Measurements from ENCODE around the gene ITPA. TPM values are rescaled to one million over a fixed set of nuclear protein-coding genes. Genes with fewer than 3 reads are reported as not detected.

ITPA gene
- total RNA-seq, 2 donors from 2014 or later: 35.2 to 67.6 TPM

DNA sequence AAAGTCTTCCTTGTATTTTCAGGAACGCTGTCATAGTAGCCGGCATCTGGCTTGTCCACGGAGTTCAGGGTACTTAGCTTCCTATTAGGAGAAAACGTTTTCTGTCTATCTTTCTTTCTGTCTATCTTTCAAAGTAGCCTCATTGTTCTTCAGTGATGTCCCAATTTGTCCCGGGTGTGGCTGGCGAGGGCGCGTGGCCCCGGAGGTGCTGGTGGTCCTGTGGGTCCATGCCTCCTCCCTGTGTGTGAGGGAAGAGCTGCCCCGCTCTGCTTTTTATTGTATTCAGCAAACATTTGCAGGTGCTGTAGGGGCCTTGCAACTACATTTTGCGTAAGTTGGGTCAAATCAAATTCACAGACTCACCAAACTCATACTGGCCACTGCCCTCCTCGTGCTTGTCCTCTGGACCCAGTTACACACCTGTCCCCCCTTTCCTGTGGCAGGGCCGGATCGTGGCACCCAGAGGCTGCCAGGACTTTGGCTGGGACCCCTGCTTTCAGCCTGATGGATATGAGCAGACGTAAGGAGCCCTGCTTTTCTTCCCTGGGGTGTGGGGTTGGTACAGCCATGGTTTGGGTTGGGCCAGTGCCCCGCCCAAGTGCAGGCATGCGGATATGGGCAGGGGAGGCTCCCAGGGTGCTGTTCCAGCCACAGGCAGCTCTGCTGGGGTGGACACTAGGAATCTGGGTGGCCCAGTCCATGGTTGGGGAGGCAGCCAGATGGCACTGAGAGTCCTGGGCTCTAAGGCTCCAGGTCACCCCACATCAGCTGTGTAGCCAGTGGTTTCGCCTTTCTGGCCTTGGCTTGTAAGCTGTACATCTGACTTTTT, 12.3 kb downstream of the ITPA start:
- Histone ChIP-seq H3K4me1 (peaks cover 5% of the 10 kb centered on the region), H3K27ac (no peak overlapping the region), H3K4me3 (no peak overlapping the region), H3K36me3 (no peaks in the 10 kb centered on the region), H3K9ac (ENCODE audit: low read depth in 2 of 2, low read length in 2 of 2) (no peak overlapping the region), H3K9me3 (no peaks in the 10 kb centered on the region), H3K27me3 (no peaks in the 10 kb centered on the region)
- DNase-seq: peak; percentile 52
- TF ChIP-seq CTCF (IDR thresholded peaks at IDR 0.05): no peak
- intact Hi-C loops (cut with DNase I): no loop called here

GRCh38 chr20:3222635-3223600, 13.6 kb downstream of the ITPA start:
- H3K36me3 ChIP-seq: no peaks in the 10 kb centered on the region
- no peaks in the 10 kb centered on the region for H3K27me3 ChIP-seq
- H3K9ac ChIP-seq (ENCODE audit: low read depth in 2 of 2, low read length in 2 of 2): no peak overlapping the region
- no peak for DNase-seq
- intact Hi-C loops (cut with DNase I): no loop called here
- H3K4me1 ChIP-seq: peaks cover 5% of the 10 kb centered on the region
- no peaks in the 10 kb centered on the region for H3K9me3 ChIP-seq
- H3K4me3 ChIP-seq: no peak overlapping the region
- TF ChIP-seq CTCF (IDR thresholded peaks at IDR 0.05): no peak
- H3K27ac ChIP-seq: no peak overlapping the region

DNA sequence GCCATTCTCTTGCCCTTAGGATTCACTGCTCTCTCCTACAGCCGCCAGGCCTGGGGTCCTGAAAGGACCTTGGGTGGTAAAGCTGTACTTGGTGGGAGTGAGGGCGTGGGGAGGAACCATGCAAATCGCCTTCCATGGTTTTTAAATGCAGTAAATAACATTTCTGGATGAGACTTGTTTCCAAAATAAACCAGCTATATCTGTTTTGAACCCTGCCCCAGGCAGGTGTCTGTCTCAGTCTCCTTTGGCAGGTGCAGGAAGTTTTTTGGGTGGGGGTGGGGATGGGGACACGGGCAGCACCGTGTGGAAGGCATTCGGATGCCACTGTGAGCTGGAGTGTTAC, 14.3 kb downstream of the ITPA start:
- H3K27me3 ChIP-seq: no peaks in the 10 kb centered on the region
- H3K27ac ChIP-seq: no peak overlapping the region
- no peaks in the 10 kb centered on the region for H3K36me3 ChIP-seq
- H3K4me1 ChIP-seq: peaks cover 2% of the 10 kb centered on the region
- no peak for TF ChIP-seq CTCF (IDR thresholded peaks at IDR 0.05)
- no peak for DNase-seq
- H3K9ac ChIP-seq (ENCODE audit: low read depth in 2 of 2, low read length in 2 of 2): no peak overlapping the region
- intact Hi-C loops (cut with DNase I): no loop called here
- H3K9me3 ChIP-seq: no peaks in the 10 kb centered on the region
- H3K4me3 ChIP-seq: no peak overlapping the region

DNA sequence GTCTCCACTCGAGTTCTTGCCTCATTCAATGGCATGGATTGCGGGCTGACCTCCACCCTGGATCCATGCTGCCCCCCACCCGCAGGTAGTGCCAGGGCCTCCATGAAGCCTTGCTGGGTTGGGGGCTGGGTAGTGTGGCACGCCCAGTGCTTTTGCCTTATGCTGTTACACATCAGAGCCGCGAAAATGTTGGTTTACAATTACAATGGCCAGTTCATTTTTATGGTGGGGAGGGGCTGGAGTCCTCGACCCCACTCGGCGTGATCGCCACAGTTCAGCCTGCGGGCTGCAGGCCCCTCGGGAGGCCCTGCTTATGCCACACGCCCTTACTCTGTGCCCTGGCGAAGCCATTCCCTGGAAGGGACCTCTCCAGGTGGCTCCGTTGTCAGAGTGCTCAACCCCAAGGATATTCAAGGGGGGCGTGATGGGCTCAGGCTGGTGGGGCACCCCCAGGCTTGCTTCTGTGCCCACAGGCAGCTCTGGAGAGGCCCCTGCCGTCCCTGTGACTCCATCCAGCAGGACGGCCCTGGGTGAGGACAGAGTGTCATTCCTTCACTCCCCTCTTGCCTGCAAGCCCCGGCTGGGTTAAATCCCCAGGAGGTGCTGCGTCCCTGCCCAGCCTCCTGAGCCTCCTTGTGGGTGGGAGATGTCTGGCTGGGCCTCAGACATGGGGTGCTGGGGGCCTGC, 14.8 kb downstream of the ITPA start:
- Histone ChIP-seq H3K27ac (no peak overlapping the region), H3K9ac (ENCODE audit: low read depth in 2 of 2, low read length in 2 of 2) (no peak overlapping the region), H3K9me3 (no peaks in the 10 kb centered on the region), H3K4me1 (no peaks in the 10 kb centered on the region), H3K36me3 (no peaks in the 10 kb centered on the region), H3K27me3 (no peaks in the 10 kb centered on the region), H3K4me3 (no peak overlapping the region)
- TF ChIP-seq CTCF (IDR thresholded peaks at IDR 0.05): no peak
- intact Hi-C loops (cut with DNase I): no loop called here
- no peak for DNase-seq

DNA sequence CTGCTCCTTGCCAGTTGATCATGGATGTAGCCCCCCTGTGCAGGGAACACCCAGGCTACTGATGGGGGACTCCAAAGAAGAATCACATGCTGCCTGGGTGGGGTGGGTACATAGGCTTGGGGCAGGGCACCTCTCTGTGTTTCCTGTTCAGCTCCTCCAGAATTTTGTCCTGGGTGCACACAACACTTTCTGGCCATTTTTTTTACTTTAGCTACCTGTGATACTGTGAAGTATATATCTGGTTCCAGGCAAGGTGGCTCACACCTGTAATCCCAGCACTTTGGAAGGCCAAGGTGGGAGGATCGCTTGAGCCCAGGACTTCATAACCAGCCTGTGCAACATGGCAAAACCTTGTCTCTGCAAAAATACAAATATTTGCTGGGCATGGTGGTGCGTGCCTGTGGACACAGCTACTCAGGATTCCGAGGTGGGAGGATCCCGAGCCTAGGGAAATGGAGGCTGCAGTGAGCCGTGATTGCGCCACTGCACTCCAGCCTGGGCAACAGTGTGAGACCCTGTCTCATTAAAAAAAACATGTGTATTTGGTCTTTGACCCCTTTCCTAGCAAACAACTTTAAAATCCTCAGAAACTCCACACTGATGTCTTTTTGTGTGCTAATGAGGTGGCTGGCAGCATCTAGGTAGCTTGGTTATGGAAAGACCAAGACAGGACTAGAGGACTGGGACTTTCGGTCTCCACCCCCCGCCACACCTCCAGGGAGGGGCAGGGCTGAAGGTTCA, 15.6 kb downstream of the ITPA start:
- Histone ChIP-seq H3K9me3 (no peaks in the 10 kb centered on the region), H3K4me3 (no peak overlapping the region), H3K36me3 (no peaks in the 10 kb centered on the region), H3K4me1 (no peaks in the 10 kb centered on the region), H3K27me3 (no peaks in the 10 kb centered on the region), H3K9ac (ENCODE audit: low read depth in 2 of 2, low read length in 2 of 2) (no peak overlapping the region), H3K27ac (no peak overlapping the region)
- no peak for TF ChIP-seq CTCF (IDR thresholded peaks at IDR 0.05)
- intact Hi-C loops (cut with DNase I): no loop called here
- DNase-seq: peak; percentile 76

Measured in colonic mucosa (tissue), 4 donors.